WTC11 (cell line): ENCODE measurements around the gene RSKR. TPM values are rescaled to one million over a fixed set of nuclear protein-coding genes. Genes with fewer than 3 reads are reported as not detected.
A peak's percentile ranks its signal among the peaks of the same experiment; 100 is the strongest.
"Not testable (repeated sequence)": the region's sequence is repeated elsewhere in the genome, so short reads cannot be mapped to it uniquely, and the experiment has no call there.

Source experiments
- ATAC-seq: fragments of 200-7000 bp; cut with Tn5 transposase; 2 replicates; pipeline ENCODE4 v1.10.0; 2021; ENCODE audit warnings: mild to moderate bottlenecking, moderate library complexity
- CTCF ChIA-PET: fragments of 300-600 bp; sonication (Branson Sonifier 250); formaldehyde crosslinking; loops from one replicate; lab custom pipeline; 2021; ENCODE audit warnings: antibody characterized with exemption; lab: Charles Lee
- POLR2A ChIA-PET: fragments of 350-600 bp; sonication (Branson Sonifier 250); formaldehyde crosslinking; loops from one replicate; lab custom pipeline; 2021; ENCODE audit warnings: antibody characterized with exemption; lab: Charles Lee
- DNase-seq: peaks from one replicate; pipeline ENCODE4 v3.0.0; 2021; ENCODE audit warnings: low spot score
- H3K27ac Mint-ChIP-seq: 2 replicates; pipeline ENCODE4 v1.8.0; 2021; ENCODE audit warnings: mixed read lengths
- H3K27me3 Mint-ChIP-seq: 2 replicates; pipeline ENCODE4 v1.8.0; 2021; ENCODE audit warnings: low read depth, mild to moderate bottlenecking, moderate library complexity, mixed read lengths
- H3K36me3 Mint-ChIP-seq: 2 replicates; pipeline ENCODE4 v1.8.0; 2021; ENCODE audit warnings: mixed read lengths
- H3K4me1 Mint-ChIP-seq: 2 replicates; pipeline ENCODE4 v1.8.0; 2022; ENCODE audit warnings: mixed read lengths
- H3K4me3 Mint-ChIP-seq: 2 replicates; pipeline ENCODE4 v1.8.0; 2021; ENCODE audit warnings: mild to moderate bottlenecking, moderate library complexity, mixed read lengths
- H3K9me3 Mint-ChIP-seq: 2 replicates; pipeline ENCODE4 v1.8.0; 2021; ENCODE audit warnings: mixed read lengths
- FOXJ3 ChIP-seq: sonication (generic); formaldehyde crosslinking; IDR thresholded peaks from 2 replicates; pipeline ENCODE4 v1.9.0; 2021; ENCODE audit warnings: missing genetic modification reagents, mild to moderate bottlenecking, borderline replicate concordance
- GTF2I ChIP-seq: fragments of 250-450 bp; sonication (Bioruptor Pico); conservative IDR thresholded peaks from 2 replicates; pipeline ENCODE4 v1.4.0; 2021; ENCODE audit warnings: mild to moderate bottlenecking
- HMGA2 ChIP-seq: fragments of 250-450 bp; sonication (Bioruptor Pico); IDR thresholded peaks from 2 replicates; pipeline ENCODE4 v1.4.0; 2021; ENCODE audit warnings: mild to moderate bottlenecking, moderate library complexity
- MXD4 ChIP-seq: fragments of 250-450 bp; sonication (Bioruptor Pico); IDR thresholded peaks from 2 replicates; pipeline ENCODE4 v1.8.0; 2021; ENCODE audit warnings: mild to moderate bottlenecking, moderate library complexity, borderline replicate concordance
- NFATC4 ChIP-seq: fragments of 250-450 bp; sonication (Bioruptor Pico); IDR thresholded peaks from 2 replicates; pipeline ENCODE4 v1.9.0; 2021; ENCODE audit warnings: mild to moderate bottlenecking
- NR1H2 ChIP-seq: sonication (generic); formaldehyde crosslinking; IDR thresholded peaks from 2 replicates; pipeline ENCODE4 v1.9.0; 2021; ENCODE audit warnings: mild to moderate bottlenecking, moderate library complexity, missing genetic modification reagents
- NR3C1 ChIP-seq: sonication (generic); formaldehyde crosslinking; conservative IDR thresholded peaks from 2 replicates; pipeline ENCODE4 v1.8.1; 2023; ENCODE audit warnings: low read depth, mild to moderate bottlenecking, missing genetic modification reagents
- RELA ChIP-seq: sonication (generic); formaldehyde crosslinking; IDR thresholded peaks from 2 replicates; pipeline ENCODE4 v1.8.1; 2022; ENCODE audit warnings: missing genetic modification reagents, mild to moderate bottlenecking, borderline replicate concordance
- RORB ChIP-seq: fragments of 250-450 bp; sonication (Bioruptor Pico); IDR thresholded peaks from 2 replicates; pipeline ENCODE4 v1.9.0; 2021; ENCODE audit warnings: mild to moderate bottlenecking
- SMAD4 ChIP-seq: sonication (generic); formaldehyde crosslinking; IDR thresholded peaks from 2 replicates; pipeline ENCODE4 v1.8.0; 2022; ENCODE audit warnings: mild to moderate bottlenecking, missing genetic modification reagents
- SOX15 ChIP-seq: fragments of 250-450 bp; sonication (Bioruptor Pico); IDR thresholded peaks from 2 replicates; pipeline ENCODE4 v1.9.0; 2021; ENCODE audit warnings: mild to moderate bottlenecking
- TEAD4 ChIP-seq: sonication (generic); formaldehyde crosslinking; IDR thresholded peaks from 2 replicates; pipeline ENCODE4 v1.8.0; 2022; ENCODE audit warnings: mild to moderate bottlenecking, missing genetic modification reagents
- total RNA-seq: library from RNA; stranded (reverse); gene quantifications from 3 replicates; pipeline ENCODE4 v1.2.3, GENCODE V29; 2021
- TF ChIP-seq, protein P1 (sequence below): sonication (generic); formaldehyde crosslinking; IDR thresholded peaks from 2 replicates; pipeline ENCODE4 v1.8.0; 2022; ENCODE audit warnings: missing genetic modification reagents
- TF ChIP-seq, protein P2 (sequence below): sonication (generic); formaldehyde crosslinking; IDR thresholded peaks from 2 replicates; pipeline ENCODE4 v1.8.0; 2022; ENCODE audit warnings: mild to moderate bottlenecking, missing genetic modification reagents
- TF ChIP-seq, protein P3 (sequence below): sonication (generic); formaldehyde crosslinking; IDR thresholded peaks from 2 replicates; pipeline ENCODE4 v1.8.0; 2023; ENCODE audit warnings: missing genetic modification reagents
- TF ChIP-seq, protein P4 (sequence below): sonication (generic); formaldehyde crosslinking; IDR thresholded peaks from 2 replicates; pipeline ENCODE4 v1.8.0; 2023; ENCODE audit warnings: missing genetic modification reagents, mild to moderate bottlenecking, borderline replicate concordance
- TF ChIP-seq, protein P5 (sequence below): sonication (generic); formaldehyde crosslinking; IDR thresholded peaks from 2 replicates; pipeline ENCODE4 v1.8.1; 2023; ENCODE audit warnings: mild to moderate bottlenecking, missing genetic modification reagents

The RSKR gene
- total RNA-seq, 1 experiment from 2014 or later = 28.0 TPM

DNA sequence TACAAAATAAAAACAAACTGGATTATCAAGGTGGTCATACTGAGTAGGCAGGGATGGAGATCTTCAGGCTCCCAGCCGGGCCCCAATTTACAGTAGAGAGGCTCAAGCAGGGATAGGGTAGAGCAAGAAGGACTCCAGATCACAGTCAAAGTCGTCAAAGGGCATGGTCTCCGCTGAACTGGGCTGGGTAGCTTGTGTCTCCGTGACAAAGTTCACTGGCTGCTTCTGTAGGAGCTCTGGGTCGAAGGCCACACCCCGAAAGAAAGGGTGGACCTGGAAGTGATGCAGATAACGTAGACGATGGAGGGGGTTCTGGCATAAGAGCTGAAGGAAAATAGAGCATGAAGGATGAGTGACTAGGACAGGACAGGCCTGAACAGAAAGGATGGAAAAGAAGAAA lies 3.6 kb downstream of the RSKR start (continued):
- TF ChIP-seq, protein P1, sequence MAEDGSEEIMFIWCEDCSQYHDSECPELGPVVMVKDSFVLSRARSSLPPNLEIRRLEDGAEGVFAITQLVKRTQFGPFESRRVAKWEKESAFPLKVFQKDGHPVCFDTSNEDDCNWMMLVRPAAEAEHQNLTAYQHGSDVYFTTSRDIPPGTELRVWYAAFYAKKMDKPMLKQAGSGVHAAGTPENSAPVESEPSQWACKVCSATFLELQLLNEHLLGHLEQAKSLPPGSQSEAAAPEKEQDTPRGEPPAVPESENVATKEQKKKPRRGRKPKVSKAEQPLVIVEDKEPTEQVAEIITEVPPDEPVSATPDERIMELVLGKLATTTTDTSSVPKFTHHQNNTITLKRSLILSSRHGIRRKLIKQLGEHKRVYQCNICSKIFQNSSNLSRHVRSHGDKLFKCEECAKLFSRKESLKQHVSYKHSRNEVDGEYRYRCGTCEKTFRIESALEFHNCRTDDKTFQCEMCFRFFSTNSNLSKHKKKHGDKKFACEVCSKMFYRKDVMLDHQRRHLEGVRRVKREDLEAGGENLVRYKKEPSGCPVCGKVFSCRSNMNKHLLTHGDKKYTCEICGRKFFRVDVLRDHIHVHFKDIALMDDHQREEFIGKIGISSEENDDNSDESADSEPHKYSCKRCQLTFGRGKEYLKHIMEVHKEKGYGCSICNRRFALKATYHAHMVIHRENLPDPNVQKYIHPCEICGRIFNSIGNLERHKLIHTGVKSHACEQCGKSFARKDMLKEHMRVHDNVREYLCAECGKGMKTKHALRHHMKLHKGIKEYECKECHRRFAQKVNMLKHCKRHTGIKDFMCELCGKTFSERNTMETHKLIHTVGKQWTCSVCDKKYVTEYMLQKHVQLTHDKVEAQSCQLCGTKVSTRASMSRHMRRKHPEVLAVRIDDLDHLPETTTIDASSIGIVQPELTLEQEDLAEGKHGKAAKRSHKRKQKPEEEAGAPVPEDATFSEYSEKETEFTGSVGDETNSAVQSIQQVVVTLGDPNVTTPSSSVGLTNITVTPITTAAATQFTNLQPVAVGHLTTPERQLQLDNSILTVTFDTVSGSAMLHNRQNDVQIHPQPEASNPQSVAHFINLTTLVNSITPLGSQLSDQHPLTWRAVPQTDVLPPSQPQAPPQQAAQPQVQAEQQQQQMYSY (CRISPR knock-in tag) = no peak
- TF ChIP-seq TEAD4 (CRISPR knock-in tag) = no peak
- TF ChIP-seq, all 79 proteins: peak for 0

DNA sequence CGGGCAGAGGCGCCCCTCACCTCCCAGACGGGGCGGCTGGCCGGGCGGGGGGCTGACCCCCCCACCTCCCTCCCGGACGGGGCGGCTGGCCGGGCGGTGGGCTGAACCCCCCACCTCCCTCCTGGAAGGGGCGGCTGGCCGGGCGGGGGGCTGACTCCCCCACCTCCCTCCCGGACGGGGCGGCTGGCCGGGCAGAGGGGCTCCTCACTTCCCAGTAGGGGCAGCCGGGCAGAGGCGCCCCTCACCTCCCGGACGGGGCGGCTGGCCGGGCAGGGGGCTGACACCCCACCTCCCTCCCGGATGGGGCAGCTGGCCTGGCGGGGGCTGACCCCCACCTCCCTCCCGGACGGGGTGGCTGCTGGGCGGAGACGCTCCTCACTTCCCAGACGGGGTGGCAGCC lies 10.0 kb downstream of the RSKR start:
- POLR2A ChIA-PET, H3K4me3 Mint-ChIP-seq, H3K27ac Mint-ChIP-seq, H3K27me3 Mint-ChIP-seq, H3K4me1 Mint-ChIP-seq, ATAC-seq, CTCF ChIA-PET, H3K9me3 Mint-ChIP-seq, DNase-seq: not testable (repeated sequence)
- peaks cover 27% of the 10 kb centered on the region for H3K36me3 Mint-ChIP-seq

DNA sequence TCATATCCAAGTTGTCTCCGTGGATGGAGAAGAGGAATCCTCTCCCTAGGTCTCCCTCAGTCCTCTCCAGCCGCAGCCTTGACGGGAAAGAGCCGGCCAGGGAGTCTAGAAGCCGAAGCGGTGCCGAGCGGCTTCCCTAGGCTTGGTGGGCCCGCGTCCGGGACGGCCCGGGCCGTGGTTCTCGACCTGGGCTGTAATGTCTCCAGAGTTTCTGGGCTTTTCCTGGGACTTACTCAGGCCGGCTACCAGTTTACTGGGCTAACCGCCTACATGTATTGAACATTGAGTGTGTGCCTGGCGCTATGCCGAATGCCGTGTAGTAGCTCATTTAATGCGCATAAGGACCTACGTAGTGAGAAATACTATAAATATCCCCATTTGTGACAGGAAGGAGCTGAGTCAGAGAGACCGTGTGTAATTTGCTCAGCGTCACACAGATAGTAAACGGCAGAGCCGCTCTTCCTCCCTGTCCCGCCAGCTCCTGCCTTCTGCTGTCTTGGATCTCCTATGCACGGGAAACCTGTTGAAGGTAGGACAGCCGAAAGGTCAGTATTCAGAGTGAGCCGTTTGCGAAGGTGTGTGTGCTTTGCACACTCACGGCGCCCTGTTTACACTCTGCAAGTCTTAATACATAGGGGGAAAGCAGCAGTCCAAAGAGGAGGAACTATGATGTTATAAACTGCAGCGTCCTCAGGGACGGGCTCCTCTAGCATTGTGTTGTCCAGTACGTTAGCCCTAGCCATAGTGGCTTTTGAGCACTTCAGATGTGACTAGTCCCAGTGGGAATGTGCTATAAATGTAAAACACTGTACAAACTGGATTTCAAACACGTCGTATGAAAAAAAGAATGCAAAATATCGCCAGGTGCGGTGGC lies 14.4 kb downstream of the RSKR start:
- H3K4me1 Mint-ChIP-seq = peaks cover 16% of the 10 kb centered on the region
- TF ChIP-seq FOXJ3 = no peak
- TF ChIP-seq GTF2I (CRISPR knock-in tag) = peak; percentile 50; the same call in 1 of the 2 replicates
- TF ChIP-seq, protein P2, sequence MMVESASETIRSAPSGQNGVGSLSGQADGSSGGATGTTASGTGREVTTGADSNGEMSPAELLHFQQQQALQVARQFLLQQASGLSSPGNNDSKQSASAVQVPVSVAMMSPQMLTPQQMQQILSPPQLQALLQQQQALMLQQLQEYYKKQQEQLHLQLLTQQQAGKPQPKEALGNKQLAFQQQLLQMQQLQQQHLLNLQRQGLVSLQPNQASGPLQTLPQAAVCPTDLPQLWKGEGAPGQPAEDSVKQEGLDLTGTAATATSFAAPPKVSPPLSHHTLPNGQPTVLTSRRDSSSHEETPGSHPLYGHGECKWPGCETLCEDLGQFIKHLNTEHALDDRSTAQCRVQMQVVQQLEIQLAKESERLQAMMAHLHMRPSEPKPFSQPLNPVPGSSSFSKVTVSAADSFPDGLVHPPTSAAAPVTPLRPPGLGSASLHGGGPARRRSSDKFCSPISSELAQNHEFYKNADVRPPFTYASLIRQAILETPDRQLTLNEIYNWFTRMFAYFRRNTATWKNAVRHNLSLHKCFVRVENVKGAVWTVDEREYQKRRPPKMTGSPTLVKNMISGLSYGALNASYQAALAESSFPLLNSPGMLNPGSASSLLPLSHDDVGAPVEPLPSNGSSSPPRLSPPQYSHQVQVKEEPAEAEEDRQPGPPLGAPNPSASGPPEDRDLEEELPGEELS = no peak
- TF ChIP-seq NR3C1 = no peak
- TF ChIP-seq, protein P3, sequence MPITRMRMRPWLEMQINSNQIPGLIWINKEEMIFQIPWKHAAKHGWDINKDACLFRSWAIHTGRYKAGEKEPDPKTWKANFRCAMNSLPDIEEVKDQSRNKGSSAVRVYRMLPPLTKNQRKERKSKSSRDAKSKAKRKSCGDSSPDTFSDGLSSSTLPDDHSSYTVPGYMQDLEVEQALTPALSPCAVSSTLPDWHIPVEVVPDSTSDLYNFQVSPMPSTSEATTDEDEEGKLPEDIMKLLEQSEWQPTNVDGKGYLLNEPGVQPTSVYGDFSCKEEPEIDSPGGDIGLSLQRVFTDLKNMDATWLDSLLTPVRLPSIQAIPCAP = no peak
- no peak for TF ChIP-seq HMGA2
- TF ChIP-seq SMAD4 = 0 out of 2 replicates have a peak, but pooled peaks have one; percentile 3
- TF ChIP-seq, protein P4, sequence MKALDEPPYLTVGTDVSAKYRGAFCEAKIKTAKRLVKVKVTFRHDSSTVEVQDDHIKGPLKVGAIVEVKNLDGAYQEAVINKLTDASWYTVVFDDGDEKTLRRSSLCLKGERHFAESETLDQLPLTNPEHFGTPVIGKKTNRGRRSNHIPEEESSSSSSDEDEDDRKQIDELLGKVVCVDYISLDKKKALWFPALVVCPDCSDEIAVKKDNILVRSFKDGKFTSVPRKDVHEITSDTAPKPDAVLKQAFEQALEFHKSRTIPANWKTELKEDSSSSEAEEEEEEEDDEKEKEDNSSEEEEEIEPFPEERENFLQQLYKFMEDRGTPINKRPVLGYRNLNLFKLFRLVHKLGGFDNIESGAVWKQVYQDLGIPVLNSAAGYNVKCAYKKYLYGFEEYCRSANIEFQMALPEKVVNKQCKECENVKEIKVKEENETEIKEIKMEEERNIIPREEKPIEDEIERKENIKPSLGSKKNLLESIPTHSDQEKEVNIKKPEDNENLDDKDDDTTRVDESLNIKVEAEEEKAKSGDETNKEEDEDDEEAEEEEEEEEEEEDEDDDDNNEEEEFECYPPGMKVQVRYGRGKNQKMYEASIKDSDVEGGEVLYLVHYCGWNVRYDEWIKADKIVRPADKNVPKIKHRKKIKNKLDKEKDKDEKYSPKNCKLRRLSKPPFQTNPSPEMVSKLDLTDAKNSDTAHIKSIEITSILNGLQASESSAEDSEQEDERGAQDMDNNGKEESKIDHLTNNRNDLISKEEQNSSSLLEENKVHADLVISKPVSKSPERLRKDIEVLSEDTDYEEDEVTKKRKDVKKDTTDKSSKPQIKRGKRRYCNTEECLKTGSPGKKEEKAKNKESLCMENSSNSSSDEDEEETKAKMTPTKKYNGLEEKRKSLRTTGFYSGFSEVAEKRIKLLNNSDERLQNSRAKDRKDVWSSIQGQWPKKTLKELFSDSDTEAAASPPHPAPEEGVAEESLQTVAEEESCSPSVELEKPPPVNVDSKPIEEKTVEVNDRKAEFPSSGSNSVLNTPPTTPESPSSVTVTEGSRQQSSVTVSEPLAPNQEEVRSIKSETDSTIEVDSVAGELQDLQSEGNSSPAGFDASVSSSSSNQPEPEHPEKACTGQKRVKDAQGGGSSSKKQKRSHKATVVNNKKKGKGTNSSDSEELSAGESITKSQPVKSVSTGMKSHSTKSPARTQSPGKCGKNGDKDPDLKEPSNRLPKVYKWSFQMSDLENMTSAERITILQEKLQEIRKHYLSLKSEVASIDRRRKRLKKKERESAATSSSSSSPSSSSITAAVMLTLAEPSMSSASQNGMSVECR = no peak
- 0 out of 2 replicates have a peak, but pooled peaks have one; percentile 16 for TF ChIP-seq NFATC4 (CRISPR knock-in tag)
- no peak for TF ChIP-seq NR1H2 (CRISPR knock-in tag)
- no peak for TF ChIP-seq SOX15 (CRISPR knock-in tag)
- TF ChIP-seq MXD4 (CRISPR knock-in tag) = no peak
- TF ChIP-seq RELA (CRISPR knock-in tag) = 0 out of 2 replicates have a peak, but pooled peaks have one; percentile 14
- TF ChIP-seq RORB (CRISPR knock-in tag) = no peak
- TF ChIP-seq, protein P5, sequence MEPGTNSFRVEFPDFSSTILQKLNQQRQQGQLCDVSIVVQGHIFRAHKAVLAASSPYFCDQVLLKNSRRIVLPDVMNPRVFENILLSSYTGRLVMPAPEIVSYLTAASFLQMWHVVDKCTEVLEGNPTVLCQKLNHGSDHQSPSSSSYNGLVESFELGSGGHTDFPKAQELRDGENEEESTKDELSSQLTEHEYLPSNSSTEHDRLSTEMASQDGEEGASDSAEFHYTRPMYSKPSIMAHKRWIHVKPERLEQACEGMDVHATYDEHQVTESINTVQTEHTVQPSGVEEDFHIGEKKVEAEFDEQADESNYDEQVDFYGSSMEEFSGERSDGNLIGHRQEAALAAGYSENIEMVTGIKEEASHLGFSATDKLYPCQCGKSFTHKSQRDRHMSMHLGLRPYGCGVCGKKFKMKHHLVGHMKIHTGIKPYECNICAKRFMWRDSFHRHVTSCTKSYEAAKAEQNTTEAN = 0 out of 2 replicates have a peak, but pooled peaks have one; percentile 32
- TF ChIP-seq, all 79 proteins: peak for 5
- POLR2A ChIA-PET = interaction anchor here (0.6 to 1.2 kb wide), 6 partner anchors 11 to 111 kb away, joined by 3 to 5 read pairs (median 3); partner anchors contain the start of genes ALDOC and PIGS
- DNase-seq (no peak), ATAC-seq (peak; percentile 63)
- H3K27me3 Mint-ChIP-seq = peaks cover 4% of the 10 kb centered on the region
- no peaks in the 10 kb centered on the region for H3K9me3 Mint-ChIP-seq
- H3K4me3 Mint-ChIP-seq = peak overlapping the region; percentile 94
- peaks cover 20% of the 10 kb centered on the region for H3K36me3 Mint-ChIP-seq
- H3K27ac Mint-ChIP-seq = peak overlapping the region; percentile 86; the same call in 1 of the 2 replicates
- CTCF ChIA-PET = interaction anchor here (0.6 to 1.5 kb wide), 5 partner anchors 14 to 152 kb away, joined by 3 to 5 read pairs (median 4); partner anchors contain the start of gene RSKR
